Stimulated activated CD4-positive, alpha-beta T cell treated with anti-CD3 and anti-CD28 coated beads, TNF-alpha, amount 100 ng/mL, for 24 hours (primary cell): ENCODE measurements around the gene RTBDN.
"Not testable (repeated sequence)": the region's sequence is repeated elsewhere in the genome, so short reads cannot be mapped to it uniquely, and the experiment has no call there.

Source experiments
- DNase-seq, 3 experiments: peaks; one replicate each; pipeline ENCODE4 v3.0.0-alpha.2; 2020; ENCODE audit warnings: low read depth in 3 of 3

RTBDN gene

GRCh38 chr19:12825254-12826131, 8.9 kb downstream of the RTBDN start:
- peak in 1 of 3 experiments; percentile 44 for DNase-seq

GRCh38 chr19:12821761-12822160, 12.6 kb downstream of the RTBDN start:
- no peak for DNase-seq

DNA sequence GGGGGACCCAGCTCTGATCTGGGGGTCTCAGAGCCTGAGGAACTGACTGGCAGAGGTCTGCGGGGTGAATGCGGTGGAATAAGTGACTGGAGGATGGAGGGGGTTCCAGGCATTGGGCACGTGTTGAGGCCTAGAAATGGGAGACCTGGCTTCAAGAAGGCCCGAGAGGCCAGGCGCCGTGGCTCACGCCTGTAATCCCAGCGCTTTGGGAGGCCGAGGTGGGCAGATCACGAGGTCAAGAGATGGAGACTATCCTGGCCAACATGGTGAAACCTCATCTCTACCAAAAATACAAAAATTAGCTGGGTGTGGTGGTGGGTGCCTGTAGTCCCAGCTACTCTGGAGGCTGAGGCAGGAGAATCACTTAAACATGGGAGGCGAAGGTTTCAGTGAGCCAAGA, 16.6 kb downstream of the RTBDN start:
- not testable (repeated sequence) for DNase-seq

DNA sequence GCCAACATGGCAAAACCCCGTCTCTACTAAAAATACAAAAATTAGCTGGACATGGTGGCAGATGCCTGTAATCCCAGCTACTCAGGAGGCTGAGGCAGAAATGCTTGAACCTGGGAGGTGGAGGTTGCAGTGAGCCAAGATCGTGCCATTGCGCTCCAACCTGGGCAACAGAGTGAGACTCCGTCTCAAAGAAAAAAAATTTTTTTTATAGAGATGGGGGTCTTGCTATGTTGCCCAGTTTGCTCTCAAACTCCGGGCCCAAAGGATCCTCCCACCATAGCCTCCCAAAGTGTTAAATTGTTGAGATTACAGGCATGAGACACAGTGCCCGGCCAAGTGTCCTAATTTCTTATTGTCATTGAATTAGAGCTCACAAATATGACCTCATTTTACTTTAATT, 17.2 kb downstream of the RTBDN start:
- not testable (repeated sequence) for DNase-seq

- no peak for DNase-seq
These were observed 19.3 kb downstream of the RTBDN start for GRCh38 chr19:12815088-12815487.

DNA sequence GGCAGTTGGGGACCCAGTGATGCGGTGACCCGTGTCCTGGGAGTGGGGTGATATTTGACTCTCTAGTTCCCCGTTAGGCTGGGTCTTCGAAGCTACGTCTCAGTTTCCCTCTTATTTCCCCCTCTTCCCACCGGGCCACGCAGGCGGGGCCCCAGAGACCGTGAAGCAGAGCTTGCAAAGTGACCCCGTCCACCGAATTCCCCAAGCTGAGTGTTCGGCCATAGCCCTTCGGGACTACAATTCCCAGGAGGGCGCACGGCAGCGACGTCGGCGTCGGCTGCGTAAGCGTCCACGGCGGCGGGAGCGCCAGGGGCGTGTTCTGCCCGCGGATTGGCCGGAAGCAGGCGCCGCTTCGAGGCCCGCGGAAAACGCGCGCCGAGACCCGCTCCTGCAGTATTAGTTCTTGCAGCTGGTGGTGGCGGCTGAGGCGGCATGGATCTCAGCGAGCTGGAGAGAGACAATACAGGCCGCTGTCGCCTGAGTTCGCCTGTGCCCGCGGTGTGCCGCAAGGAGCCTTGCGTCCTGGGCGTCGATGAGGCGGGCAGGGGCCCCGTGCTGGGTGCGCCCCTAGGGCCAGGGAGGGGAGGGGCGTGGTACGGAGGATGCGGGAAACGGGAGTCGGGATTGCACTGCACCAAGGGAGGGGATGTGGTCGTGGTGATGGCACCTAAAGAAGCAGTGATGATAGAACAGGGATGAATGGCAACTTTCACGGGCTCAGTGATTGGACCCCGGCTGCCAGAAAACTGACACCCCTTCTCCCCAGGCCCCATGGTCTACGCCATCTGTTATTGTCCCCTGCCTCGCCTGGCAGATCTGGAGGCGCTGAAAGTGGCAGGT, 27.9 kb downstream of the RTBDN start, which contains the start of gene RNASEH2A:
TSS of gene RNASEH2A (plus strand) at position 343 of the 840 bp plus-strand sequence. CDS start at position 433, 90 bp downstream.
- peak; percentile 75 to 88 (median 82) for DNase-seq

DNA sequence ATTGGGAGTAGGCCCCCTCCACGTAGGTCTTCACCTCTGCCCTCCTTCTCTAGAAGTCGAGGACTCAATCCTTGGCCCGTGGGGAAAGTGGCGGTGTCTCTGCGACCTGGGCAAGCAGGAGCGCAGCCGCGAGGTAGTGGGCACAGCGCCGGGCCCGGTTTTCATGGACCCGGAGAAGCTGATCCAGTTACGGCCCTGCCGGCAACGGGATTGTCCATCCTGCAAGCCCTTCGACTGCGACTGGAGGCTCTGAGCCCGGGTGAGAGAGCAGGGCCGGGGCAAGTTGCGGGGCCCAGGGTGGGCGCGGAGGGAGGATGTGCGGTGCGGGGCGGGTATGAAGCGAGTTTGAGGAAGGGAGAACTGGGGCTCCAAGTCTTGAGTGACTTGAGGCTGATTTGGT, 30.3 kb downstream of the RTBDN start:
- no peak for DNase-seq

GRCh38 chr19:12802267-12803106, 31.9 kb downstream of the RTBDN start:
- no peak for DNase-seq

- DNase-seq = peak in 1 of 3 experiments; percentile 78
These were observed 32.7 kb downstream of the RTBDN start, which contains the start of the genes PRDX2 and THSD8 for GRCh38 chr19:12801466-12802266. PRDX2 (minus strand) TSS chr19:12801800; CDS start chr19:12801261, 539 bp downstream. THSD8 (plus strand) TSS chr19:12802069; CDS start chr19:12802072, 3 bp downstream.

DNA sequence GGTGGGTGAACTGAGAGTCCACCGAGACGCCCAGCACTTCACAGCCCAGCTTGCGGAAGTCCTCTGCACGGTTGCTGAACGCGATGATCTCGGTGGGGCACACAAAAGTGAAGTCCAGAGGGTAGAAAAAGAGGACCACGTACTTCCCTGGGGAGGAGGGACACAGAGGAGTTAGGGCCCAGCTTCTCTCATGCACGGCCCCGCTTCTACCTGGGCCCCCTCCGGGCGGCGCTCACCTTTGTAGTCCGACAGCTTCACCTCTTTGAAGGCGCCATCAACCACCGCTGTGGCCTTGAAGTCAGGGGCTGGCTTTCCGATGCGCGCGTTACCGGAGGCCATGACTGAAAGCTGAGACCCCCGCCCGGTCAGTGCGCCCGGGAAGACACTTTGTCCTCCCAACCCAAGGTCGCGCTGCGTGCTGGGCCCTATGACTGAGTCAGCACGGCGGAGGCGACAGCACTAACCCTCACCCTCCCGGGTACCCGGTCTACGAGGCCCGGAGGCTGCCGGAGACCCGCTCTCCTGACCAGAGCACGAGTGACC, 33.4 kb downstream of the RTBDN start:
- DNase-seq = no peak

- DNase-seq = no peak
These were observed 34.0 kb downstream of the RTBDN start for GRCh38 chr19:12800466-12800770.

- no peak for DNase-seq
These were observed 34.5 kb downstream of the RTBDN start for GRCh38 chr19:12799742-12800465.

DNA sequence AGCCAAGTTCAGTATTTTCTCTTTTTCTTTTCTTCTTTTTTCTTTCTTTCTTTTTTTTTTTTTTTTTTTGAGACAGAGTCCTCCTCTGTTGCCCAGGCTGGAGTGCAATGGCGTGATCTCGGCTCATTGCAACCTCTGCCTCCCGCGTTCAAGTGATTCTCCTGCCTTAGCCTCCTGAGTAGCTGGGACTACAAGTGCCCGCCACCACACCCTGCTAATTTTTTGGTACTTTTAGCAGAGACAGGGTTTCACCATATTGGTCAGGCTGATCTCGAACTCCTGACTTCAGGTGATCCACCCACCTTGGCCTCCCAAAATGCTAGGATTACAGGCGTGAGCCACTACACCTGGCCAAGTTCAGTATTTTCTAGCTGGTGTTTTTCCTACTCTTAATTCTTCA, 36.8 kb downstream of the RTBDN start:
- not testable (repeated sequence) for DNase-seq

DNA sequence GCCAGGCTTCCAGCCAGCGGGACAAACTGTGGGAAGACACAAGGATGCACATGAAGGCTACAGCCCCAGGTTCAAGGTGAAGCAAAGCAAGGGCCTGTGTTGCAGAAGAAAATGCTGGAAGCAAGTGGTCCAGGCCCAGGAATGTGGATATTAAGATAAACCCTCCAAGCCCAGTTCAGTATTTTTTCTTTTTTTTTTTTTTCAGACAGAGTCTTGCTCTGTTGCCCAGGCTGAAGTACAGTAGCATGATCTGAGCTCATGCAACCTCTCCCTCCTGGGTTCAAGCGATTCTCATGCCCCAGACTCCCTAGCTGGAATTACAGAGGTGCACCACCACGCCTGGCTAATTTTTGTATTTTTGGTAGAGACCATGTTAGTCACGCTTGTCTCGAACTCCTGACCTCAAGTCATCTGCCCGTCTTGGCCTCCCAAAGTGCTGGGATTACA, 37.2 kb downstream of the RTBDN start:
- no peak for DNase-seq

DNA sequence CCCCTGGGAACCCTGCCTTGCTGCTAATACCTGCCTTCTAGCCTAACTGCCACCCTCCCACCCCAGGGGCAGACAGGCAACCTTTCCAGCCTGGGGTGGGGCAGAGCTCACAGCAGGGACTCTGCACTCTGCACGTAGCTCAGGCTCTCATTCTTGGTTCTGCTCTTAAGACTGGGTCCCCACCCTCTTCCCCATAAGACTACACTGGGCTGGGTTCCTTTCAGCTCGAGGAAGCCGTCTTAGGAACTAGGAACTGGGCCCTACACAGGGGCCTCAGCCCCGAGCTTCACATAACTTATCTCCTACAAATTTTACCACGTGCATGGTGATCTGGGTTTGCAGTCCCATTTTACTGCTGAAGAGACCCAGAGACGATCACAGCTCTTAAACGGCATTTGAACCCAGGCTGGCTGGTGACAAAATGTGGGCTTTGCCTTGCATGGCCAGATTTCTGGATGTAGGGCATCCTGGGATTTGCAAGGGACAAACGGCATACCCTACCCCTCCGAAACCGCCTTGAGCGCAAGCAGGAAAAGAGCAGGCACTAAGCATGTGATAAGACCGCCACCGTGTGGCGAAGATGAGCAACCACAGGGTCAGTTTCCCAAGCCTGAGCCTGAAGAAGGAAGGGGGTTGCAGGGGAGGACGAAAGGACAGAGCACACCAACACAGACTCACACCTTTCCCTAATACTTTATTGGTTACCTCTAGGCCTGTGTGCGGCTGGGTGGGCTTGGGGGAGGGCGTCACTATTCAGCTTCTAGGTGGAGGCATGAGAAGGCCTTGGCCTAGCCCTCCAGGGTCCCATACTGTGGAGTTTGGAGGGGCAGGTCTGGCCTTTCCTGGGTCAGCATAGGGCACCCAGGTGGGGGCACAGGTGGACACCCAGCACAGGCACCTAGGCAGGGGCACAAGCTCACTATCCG, 38.0 kb downstream of the RTBDN start:
- DNase-seq = peak in 1 of 3 experiments; percentile 69

DNA sequence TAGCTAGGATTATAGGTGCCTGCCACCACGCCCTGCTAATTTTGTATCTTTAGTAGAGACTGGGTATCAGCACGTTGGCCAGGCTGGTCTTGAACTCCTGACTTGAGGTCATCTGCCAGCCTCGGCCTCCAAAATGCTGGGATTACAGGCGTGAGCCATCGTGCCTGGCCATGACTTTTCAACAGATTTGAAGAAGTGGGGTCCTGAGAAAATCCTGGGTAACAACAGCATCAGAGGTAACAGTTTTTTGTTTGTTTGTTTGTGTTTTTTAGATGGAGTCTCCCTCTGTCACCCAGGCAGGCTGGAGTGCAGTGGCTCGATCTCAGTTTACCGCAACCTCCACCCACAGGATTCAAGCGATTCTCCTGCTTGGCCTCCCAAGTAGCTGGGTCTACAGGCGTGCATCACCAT, 39.4 kb downstream of the RTBDN start:
- no peak for DNase-seq

DNA sequence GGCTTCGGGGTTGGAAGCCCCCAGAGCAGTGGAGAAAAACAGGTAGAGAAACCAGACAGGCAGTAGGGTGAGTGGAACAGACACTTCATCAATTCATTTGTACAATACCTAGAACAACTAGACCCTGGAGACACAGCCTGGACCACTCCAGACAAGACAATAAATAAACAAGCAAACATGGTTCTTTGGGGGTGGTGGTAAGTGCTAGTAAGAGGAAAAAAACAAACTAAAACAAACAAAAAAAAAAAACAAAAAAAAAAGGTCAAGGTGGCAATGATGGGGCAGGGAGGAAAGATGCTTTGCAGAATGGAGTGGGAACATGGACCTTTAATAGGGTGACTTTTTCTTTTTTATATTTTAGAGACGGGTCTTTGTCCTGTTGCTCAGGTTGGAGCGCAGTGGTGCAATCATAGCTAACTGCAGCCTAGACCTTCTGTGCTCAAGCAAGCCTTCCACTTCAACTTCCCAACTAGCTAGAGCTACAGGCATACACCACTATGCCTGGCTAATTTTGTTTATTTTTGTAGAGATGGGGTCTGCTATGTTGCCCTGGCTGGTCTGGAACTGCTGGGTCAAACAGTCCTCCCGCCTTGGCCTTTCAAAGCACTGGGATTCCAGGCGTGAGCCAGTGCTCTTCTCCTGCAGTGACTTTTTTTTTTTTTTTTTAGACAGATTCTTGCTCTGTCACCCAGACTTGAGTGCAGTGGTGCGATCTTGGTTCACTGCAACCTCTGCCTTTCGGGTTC, 40.0 kb downstream of the RTBDN start:
- no peak for DNase-seq
